OCI-LY3 (cell line): ENCODE data around the gene CCDC85B.

ENCODE experiments used
- H2AFZ ChIP-seq: fragments of 200-600, 300-600 bp; shearing (Covaris generic); 2 replicates; pipeline ENCODE4 v1.6.0; 2014; ENCODE audit warnings: antibody characterized with exemption, low read depth, low read length
- H3K27ac ChIP-seq: fragments of 200-600, 300-600 bp; sonication (generic); 2 replicates; pipeline ENCODE4 v1.5.1; 2014; ENCODE audit warnings: mild to moderate bottlenecking, low read length, moderate library complexity, mixed read lengths
- H3K27me3 ChIP-seq: fragments of 200-600, 300-600 bp; sonication (generic); 2 replicates; pipeline ENCODE4 v1.6.1; 2014; ENCODE audit warnings: low read depth, low read length, mixed read lengths
- H3K36me3 ChIP-seq: fragments of 200-600, 300-600 bp; sonication (generic); replicated peaks from 2 replicates; pipeline ENCODE3; 2014; ENCODE audit warnings: low read depth, low read length, mixed read lengths
- H3K4me1 ChIP-seq: fragments of 300-600, 200-600 bp; sonication (generic); 2 replicates; pipeline ENCODE4 v1.6.1; 2014; ENCODE audit warnings: low read length, mixed read lengths
- H3K4me2 ChIP-seq: fragments of 200-600, 300-600 bp; sonication (generic); 2 replicates; pipeline ENCODE4 v1.6.1; 2014; ENCODE audit warnings: low read length, mixed read lengths
- H3K4me3 ChIP-seq: fragments of 300-600, 200-600 bp; sonication (generic); 2 replicates; pipeline ENCODE4 v1.5.1; 2014; ENCODE audit warnings: antibody characterized with exemption, mild to moderate bottlenecking, low read length, moderate library complexity
- H3K79me2 ChIP-seq: fragments of 300-600, 200-600 bp; shearing (Covaris generic); 2 replicates; pipeline ENCODE4 v1.6.1; 2014; ENCODE audit warnings: mild to moderate bottlenecking, low read length, mixed read lengths
- H3K9ac ChIP-seq: fragments of 300-600, 200-600 bp; shearing (Covaris generic); 2 replicates; pipeline ENCODE4 v1.6.0; 2014; ENCODE audit warnings: mild to moderate bottlenecking, low read length, moderate library complexity
- H3K9me3 ChIP-seq: fragments of 200-600, 300-600 bp; shearing (Covaris generic); 2 replicates; pipeline ENCODE4 v1.6.1; 2014; ENCODE audit warnings: low read length, mixed read lengths; ENCODE audit not compliant: insufficient read depth
- H4K20me1 ChIP-seq: fragments of 200-600, 300-600 bp; sonication (generic); 2 replicates; pipeline ENCODE4 v1.6.1; 2016; ENCODE audit warnings: low read length, mixed read lengths; ENCODE audit not compliant: insufficient read depth
- EZH2phosphoT487 ChIP-seq: fragments of 200-600 bp; shearing (Covaris generic); IDR thresholded peaks from 2 replicates; pipeline ENCODE4 v1.6.1; 2018; ENCODE audit warnings: antibody characterized with exemption, mixed run types, low read depth
- TF ChIP-seq, protein P1 (sequence below): fragments of 200-600, 300-600 bp; sonication (generic); IDR thresholded peaks from 2 replicates; pipeline ENCODE4 v1.5.1; 2014; ENCODE audit warnings: antibody characterized with exemption, low read length, low read depth

The CCDC85B gene

GRCh38 chr11:65854852-65855837 is 35.3 kb upstream of the CCDC85B start:
- peaks cover 11% of the 10 kb centered on the region for H3K4me1 ChIP-seq
- H4K20me1 ChIP-seq = peaks cover 44% of the 10 kb centered on the region
- H2AFZ ChIP-seq = no peak overlapping the region
- no peak overlapping the region for H3K4me2 ChIP-seq
- H3K9me3 ChIP-seq = no peaks in the 10 kb centered on the region
- H3K36me3 ChIP-seq = peaks cover 62% of the 10 kb centered on the region
- TF ChIP-seq EZH2phosphoT487 = no peak
- TF ChIP-seq, protein P1, sequence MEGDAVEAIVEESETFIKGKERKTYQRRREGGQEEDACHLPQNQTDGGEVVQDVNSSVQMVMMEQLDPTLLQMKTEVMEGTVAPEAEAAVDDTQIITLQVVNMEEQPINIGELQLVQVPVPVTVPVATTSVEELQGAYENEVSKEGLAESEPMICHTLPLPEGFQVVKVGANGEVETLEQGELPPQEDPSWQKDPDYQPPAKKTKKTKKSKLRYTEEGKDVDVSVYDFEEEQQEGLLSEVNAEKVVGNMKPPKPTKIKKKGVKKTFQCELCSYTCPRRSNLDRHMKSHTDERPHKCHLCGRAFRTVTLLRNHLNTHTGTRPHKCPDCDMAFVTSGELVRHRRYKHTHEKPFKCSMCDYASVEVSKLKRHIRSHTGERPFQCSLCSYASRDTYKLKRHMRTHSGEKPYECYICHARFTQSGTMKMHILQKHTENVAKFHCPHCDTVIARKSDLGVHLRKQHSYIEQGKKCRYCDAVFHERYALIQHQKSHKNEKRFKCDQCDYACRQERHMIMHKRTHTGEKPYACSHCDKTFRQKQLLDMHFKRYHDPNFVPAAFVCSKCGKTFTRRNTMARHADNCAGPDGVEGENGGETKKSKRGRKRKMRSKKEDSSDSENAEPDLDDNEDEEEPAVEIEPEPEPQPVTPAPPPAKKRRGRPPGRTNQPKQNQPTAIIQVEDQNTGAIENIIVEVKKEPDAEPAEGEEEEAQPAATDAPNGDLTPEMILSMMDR = no peak
- no peak overlapping the region for H3K4me3 ChIP-seq
- peaks cover 44% of the 10 kb centered on the region for H3K79me2 ChIP-seq
- no peaks in the 10 kb centered on the region for H3K27me3 ChIP-seq
- H3K27ac ChIP-seq = no peak overlapping the region
- no peak overlapping the region for H3K9ac ChIP-seq

- peaks cover 11% of the 10 kb centered on the region for H3K4me1 ChIP-seq
- peak overlapping the region; percentile 85 for H3K4me2 ChIP-seq
- H3K27me3 ChIP-seq = no peaks in the 10 kb centered on the region
- peaks cover 48% of the 10 kb centered on the region for H3K79me2 ChIP-seq
- peaks cover 44% of the 10 kb centered on the region for H4K20me1 ChIP-seq
- no peak overlapping the region for H3K9ac ChIP-seq
- peaks cover 62% of the 10 kb centered on the region for H3K36me3 ChIP-seq
- H3K9me3 ChIP-seq = no peaks in the 10 kb centered on the region
- H2AFZ ChIP-seq = no peak overlapping the region
- TF ChIP-seq, protein P1 = no peak
- TF ChIP-seq EZH2phosphoT487 = no peak
- peak overlapping the region; percentile 85; the same call in 1 of the 2 replicates for H3K4me3 ChIP-seq
- no peak overlapping the region for H3K27ac ChIP-seq
Observed at GRCh38 chr11:65855927-65856363, 34.5 kb upstream of the CCDC85B start.

GRCh38 chr11:65856689-65857499 is 33.6 kb upstream of the CCDC85B start:
- Histone ChIP-seq H3K36me3 (peaks cover 57% of the 10 kb centered on the region), H3K27me3 (no peaks in the 10 kb centered on the region), H3K9ac (peak overlapping the region; percentile 97), H3K4me3 (peak overlapping the region; percentile 85), H3K9me3 (no peaks in the 10 kb centered on the region), H2AFZ (no peak overlapping the region), H3K4me1 (peaks cover 19% of the 10 kb centered on the region), H4K20me1 (peaks cover 44% of the 10 kb centered on the region), H3K27ac (peak overlapping the region; percentile 87), H3K79me2 (peaks cover 57% of the 10 kb centered on the region), H3K4me2 (peak overlapping the region; percentile 85)
- TF ChIP-seq, protein P1 = no peak
- TF ChIP-seq EZH2phosphoT487 = no peak

- no peak overlapping the region for H2AFZ ChIP-seq
- H3K4me1 ChIP-seq = peaks cover 20% of the 10 kb centered on the region
- peak overlapping the region; percentile 85 for H3K4me2 ChIP-seq
- TF ChIP-seq, protein P1 = no peak
- no peak for TF ChIP-seq EZH2phosphoT487
- H4K20me1 ChIP-seq = peaks cover 44% of the 10 kb centered on the region
- no peaks in the 10 kb centered on the region for H3K9me3 ChIP-seq
- H3K9ac ChIP-seq = peak overlapping the region; percentile 97
- peak overlapping the region; percentile 85 for H3K4me3 ChIP-seq
- peaks cover 57% of the 10 kb centered on the region for H3K36me3 ChIP-seq
- peaks cover 63% of the 10 kb centered on the region for H3K79me2 ChIP-seq
- no peaks in the 10 kb centered on the region for H3K27me3 ChIP-seq
- H3K27ac ChIP-seq = peak overlapping the region; percentile 87
Observed at GRCh38 chr11:65857500-65857852, 33.0 kb upstream of the CCDC85B start.
